RWPE1 (cell line): ENCODE data around the gene RHEB.

Experiments
- CTCF ChIA-PET: fragments of 350-600 bp; sonication (Branson Sonifier 250); formaldehyde crosslinking; extraction: SDS; loops from one replicate; lab custom pipeline; 2021; lab: Yijun Ruan, JAX
- POLR2A ChIA-PET: fragments of 400-600 bp; formaldehyde crosslinking; extraction: SDS; loops from one replicate; lab custom pipeline; 2020; ENCODE audit warnings: antibody characterized with exemption; ENCODE audit not compliant: low non-redundant PET; lab: Yijun Ruan, JAX
- DNase-seq: peaks from one replicate; pipeline ENCODE4 v3.0.0; 2012; ENCODE audit warnings: low spot score
- H3K27ac ChIP-seq: fragments of 450-650 bp; 2 replicates; pipeline ENCODE4 v1.5.1; 2017
- CTCF ChIP-seq: fragments of 450-650 bp; conservative IDR thresholded peaks from 2 replicates; pipeline ENCODE4 v1.5.1; 2017; ENCODE audit warnings: low read depth, mild to moderate bottlenecking

The RHEB gene

GRCh38 chr7:151461096-151461941, 58.4 kb downstream of the RHEB start:
- POLR2A ChIA-PET, result no interaction called here
- CTCF ChIA-PET, result no interaction called here
- no peak for DNase-seq
- no peak for TF ChIP-seq CTCF
- peak overlapping the region; percentile 81 for H3K27ac ChIP-seq

GRCh38 chr7:151460474-151460855, 59.2 kb downstream of the RHEB start:
- ChIA-PET CTCF (no interaction called here), POLR2A (no interaction called here)
- no peak for DNase-seq
- H3K27ac ChIP-seq, result peak overlapping the region; percentile 81
- TF ChIP-seq CTCF, result no peak

GRCh38 chr7:151459726-151460473, 59.8 kb downstream of the RHEB start:
- POLR2A ChIA-PET, result no interaction called here

GRCh38 chr7:151457534-151457933, 62.2 kb downstream of the RHEB start:
- no peak for DNase-seq
- CTCF ChIA-PET, result no interaction called here
- POLR2A ChIA-PET, result no interaction called here
- no peak overlapping the region for H3K27ac ChIP-seq
- no peak for TF ChIP-seq CTCF

More at GRCh38 chr7:151459726-151460473, 59.8 kb downstream of the RHEB start:
- TF ChIP-seq CTCF, result no peak; the same call in 1 of the 2 replicates
- H3K27ac ChIP-seq, result peak overlapping the region; percentile 81
- DNase-seq, result peak; percentile 69
- CTCF ChIA-PET, result interaction anchor here (0.6 kb wide), 1 partner anchor 9 kb away, joined by 3 read pairs; no protein-coding TSS in a partner anchor

GRCh38 chr7:151456782-151457181, 62.9 kb downstream of the RHEB start:
- H3K27ac ChIP-seq, result no peak overlapping the region
- ChIA-PET CTCF (interaction anchor here (0.8 kb wide), 1 partner anchor 18 kb away, joined by 3 read pairs; no protein-coding TSS in a partner anchor), POLR2A (no interaction called here)
- no peak for DNase-seq
- TF ChIP-seq CTCF, result no peak

GRCh38 chr7:151456276-151456675, 63.4 kb downstream of the RHEB start:
- H3K27ac ChIP-seq, result no peak overlapping the region
- CTCF ChIA-PET, result interaction anchor here (0.8 kb wide), 1 partner anchor 18 kb away, joined by 3 read pairs; no protein-coding TSS in a partner anchor
- POLR2A ChIA-PET, result no interaction called here
- no peak for DNase-seq
- no peak for TF ChIP-seq CTCF
